Neuronal stem cell (in vitro differentiated cells): ENCODE measurements around the gene C6orf141.

Source experiments
- DNase-seq: peaks from one replicate; pipeline ENCODE4 v3.0.0-alpha.2; 2013; ENCODE audit warnings: low spot score
- H2AFZ ChIP-seq: one replicate; pipeline ENCODE4 v1.6.1; 2013; ENCODE audit warnings: mild to moderate bottlenecking, low read length, inconsistent platforms
- H2AK5ac ChIP-seq: 2 replicates; pipeline ENCODE4 v1.6.1; 2013; ENCODE audit warnings: low read depth, mild to moderate bottlenecking, inconsistent platforms, low read length, moderate library complexity, mixed read lengths
- H2BK120ac ChIP-seq: 2 replicates; pipeline ENCODE4 v1.6.1; 2013; ENCODE audit warnings: low read depth, mild to moderate bottlenecking, inconsistent platforms, low read length, moderate library complexity, mixed read lengths
- H2BK12ac ChIP-seq: one replicate; pipeline ENCODE4 v1.6.1; 2013; ENCODE audit warnings: low read length, inconsistent platforms
- H2BK15ac ChIP-seq: 2 replicates; pipeline ENCODE4 v1.6.1; 2013; ENCODE audit warnings: mild to moderate bottlenecking, low read length, inconsistent platforms, mixed read lengths
- H2BK5ac ChIP-seq: one replicate; pipeline ENCODE4 v1.6.1; 2013; ENCODE audit warnings: inconsistent platforms, mild to moderate bottlenecking, low read length, moderate library complexity
- H3K14ac ChIP-seq: one replicate; pipeline ENCODE4 v1.6.1; 2013; ENCODE audit warnings: low read length, inconsistent platforms
- H3K18ac ChIP-seq: 2 replicates; pipeline ENCODE4 v1.6.1; 2013; ENCODE audit warnings: low read length, inconsistent platforms
- H3K23ac ChIP-seq: 2 replicates; pipeline ENCODE4 v1.6.1; 2013; ENCODE audit warnings: low read depth, mild to moderate bottlenecking, mixed read lengths, low read length, inconsistent platforms; ENCODE audit not compliant: poor library complexity
- H3K27ac ChIP-seq: replicated peaks from 3 replicates; pipeline ENCODE4 v1.5.1; 2013; ENCODE audit warnings: low read length, inconsistent platforms
- H3K27me3 ChIP-seq, 3 experiments: 2 replicates each; pipeline ENCODE4 v1.6.1; 2013; ENCODE audit warnings: low read length in 3 of 3, mild to moderate bottlenecking in 2 of 3, inconsistent platforms in 1 of 3, low read depth in 1 of 3, mixed read lengths in 1 of 3, moderate library complexity in 1 of 3; ENCODE audit not compliant: control insufficient read depth in 3 of 3, insufficient read depth in 3 of 3
- H3K36me3 ChIP-seq, 2 donors: replicated peaks in 1 of 2; 2 replicates each; pipeline ENCODE4 v1.6.1; 2013; ENCODE audit warnings: low read length in 2 of 2; ENCODE audit not compliant: control insufficient read depth in 2 of 2, insufficient read depth in 2 of 2
- H3K4ac ChIP-seq: 2 replicates; pipeline ENCODE4 v1.6.1; 2013; ENCODE audit warnings: inconsistent platforms, mild to moderate bottlenecking, low read length, moderate library complexity
- H3K4me1 ChIP-seq, 2 donors: 1 replicate in 1 of 2; 2 replicates in 1 of 2; pipeline ENCODE4 v1.6.1; 2013; ENCODE audit warnings: low read length in 2 of 2, low read depth in 1 of 2; ENCODE audit not compliant: control insufficient read depth in 2 of 2, insufficient read depth in 1 of 2
- H3K4me2 ChIP-seq: one replicate; pipeline ENCODE4 v1.6.1; 2013; ENCODE audit warnings: mild to moderate bottlenecking, low read length, inconsistent platforms; ENCODE audit not compliant: insufficient read depth, poor library complexity, severe bottlenecking
- H3K4me3 ChIP-seq, 2 donors: 2 replicates each; pipeline ENCODE4 v1.5.1; 2013; ENCODE audit warnings: low read length in 2 of 2, mild to moderate bottlenecking in 2 of 2, inconsistent platforms in 1 of 2, moderate library complexity in 1 of 2
- H3K79me1 ChIP-seq: one replicate; pipeline ENCODE4 v1.6.1; 2013; ENCODE audit warnings: low read depth, mild to moderate bottlenecking, inconsistent platforms, low read length, moderate library complexity
- H3K9ac ChIP-seq: one replicate; pipeline ENCODE4 v1.6.1; 2013; ENCODE audit warnings: mild to moderate bottlenecking, low read depth, low read length, inconsistent platforms; ENCODE audit not compliant: poor library complexity
- H3K9me3 ChIP-seq, 2 donors: replicated peaks in 1 of 2; 2 replicates each; pipeline versions ENCODE3 to v1.6.1; 2013; ENCODE audit warnings: low read length in 2 of 2, mild to moderate bottlenecking in 2 of 2, inconsistent platforms in 1 of 2, low read depth in 1 of 2, mixed read lengths in 1 of 2, moderate library complexity in 1 of 2; ENCODE audit not compliant: control insufficient read depth in 2 of 2, insufficient read depth in 1 of 2
- H4K8ac ChIP-seq: one replicate; pipeline ENCODE4 v1.6.1; 2013; ENCODE audit warnings: low read depth, mild to moderate bottlenecking, inconsistent platforms, low read length, moderate library complexity
- H4K91ac ChIP-seq: one replicate; pipeline ENCODE4 v1.6.1; 2013; ENCODE audit warnings: low read length, low read depth, mild to moderate bottlenecking, inconsistent platforms; ENCODE audit not compliant: poor library complexity
- WGBS, 2 donors: extraction: QIAGEN DNeasy Blood & Tissue Kit; methylation state at CpG; one replicate each; pipeline ENCODE4 v1.1.7; 2013; ENCODE audit warnings: missing lambda C conversion rate in 2 of 2, mixed read lengths in 1 of 2; ENCODE audit not compliant: insufficient read length in 2 of 2, insufficient replicate concordance in 1 of 2; ENCODE audit errors: extremely low coverage in 2 of 2; 5-methylcytosine and 5-hydroxymethylcytosine counted together

C6orf141 gene

GRCh38 chr6:49563006-49563886 is 12.8 kb downstream of the C6orf141 start:
- Histone ChIP-seq H4K91ac (no peak overlapping the region), H4K8ac (peak overlapping the region; percentile 2), H3K4me1 (peaks cover 0 to 1% of the 10 kb centered on the region in 2 donors), H2BK12ac (no peak overlapping the region), H3K14ac (no peak overlapping the region), H3K79me1 (no peaks in the 10 kb centered on the region), H2BK120ac (no peak overlapping the region), H2AFZ (no peak overlapping the region), H3K27ac (no peak overlapping the region), H3K27me3 (no peaks in the 10 kb centered on the region), H3K36me3 (peaks cover 0 to 5% of the 10 kb centered on the region in 2 donors), H2BK5ac (no peak overlapping the region), H3K23ac (no peak overlapping the region), H3K18ac (no peak overlapping the region), H3K9me3 (peaks cover 0 to 2% of the 10 kb centered on the region in 2 donors), H3K4me3 (no peak overlapping the region), H3K9ac (no peak overlapping the region), H2AK5ac (no peak overlapping the region), H3K4me2 (no peak overlapping the region), H3K4ac (no peak overlapping the region), H2BK15ac (no peak overlapping the region)
- DNase-seq = no peak
- no CpG with 5 or more reads among the region's 5 CpGs for WGBS, 2 donors

- WGBS, 2 donors = no CpG with 5 or more reads among the region's 1 CpG
- H3K23ac ChIP-seq = no peak overlapping the region
These were observed 14.1 kb downstream of the C6orf141 start for GRCh38 chr6:49564552-49564951.

GRCh38 chr6:49565261-49565660 is 14.8 kb downstream of the C6orf141 start:
- Histone ChIP-seq H3K4ac (no peak overlapping the region), H3K4me2 (no peak overlapping the region), H3K23ac (no peak overlapping the region), H2AFZ (no peak overlapping the region), H3K4me1 (peaks cover 0 to 1% of the 10 kb centered on the region in 2 donors), H3K9me3 (peaks cover 0 to 2% of the 10 kb centered on the region in 2 donors), H4K8ac (no peak overlapping the region), H2BK12ac (no peak overlapping the region), H3K14ac (no peak overlapping the region), H2AK5ac (no peak overlapping the region), H2BK120ac (no peak overlapping the region), H2BK5ac (no peak overlapping the region), H3K27ac (no peak overlapping the region), H3K18ac (no peak overlapping the region), H3K9ac (no peak overlapping the region), H3K79me1 (no peaks in the 10 kb centered on the region), H3K36me3 (no peaks in the 10 kb centered on the region), H3K4me3 (no peak overlapping the region), H2BK15ac (no peak overlapping the region), H4K91ac (no peak overlapping the region), H3K27me3 (no peaks in the 10 kb centered on the region)
- DNase-seq = no peak
- no CpG with 5 or more reads among the region's 2 CpGs for WGBS, 2 donors

More at GRCh38 chr6:49564552-49564951, 14.1 kb downstream of the C6orf141 start:
- Histone ChIP-seq H3K27ac (no peak overlapping the region), H3K4me2 (no peak overlapping the region), H3K9me3 (peaks cover 0 to 2% of the 10 kb centered on the region in 2 donors), H3K18ac (no peak overlapping the region), H2BK5ac (no peak overlapping the region), H2BK12ac (no peak overlapping the region), H4K91ac (no peak overlapping the region), H4K8ac (no peak overlapping the region), H3K79me1 (no peaks in the 10 kb centered on the region), H3K27me3 (no peaks in the 10 kb centered on the region), H3K4me3 (no peak overlapping the region), H2AK5ac (no peak overlapping the region), H3K4me1 (peaks cover 0 to 1% of the 10 kb centered on the region in 2 donors), H3K4ac (no peak overlapping the region), H3K36me3 (peaks cover 0 to 1% of the 10 kb centered on the region in 2 donors), H2BK15ac (no peak overlapping the region), H2AFZ (no peak overlapping the region), H2BK120ac (no peak overlapping the region), H3K14ac (no peak overlapping the region), H3K9ac (no peak overlapping the region)
- no peak for DNase-seq

GRCh38 chr6:49565855-49566254 is 15.4 kb downstream of the C6orf141 start:
- H3K79me1 ChIP-seq = no peaks in the 10 kb centered on the region
- no peaks in the 10 kb centered on the region for H3K27me3 ChIP-seq
- H4K91ac ChIP-seq = no peak overlapping the region
- H3K4ac ChIP-seq = no peak overlapping the region
- H3K9ac ChIP-seq = no peak overlapping the region
- H3K4me1 ChIP-seq = peaks cover 0 to 1% of the 10 kb centered on the region in 2 donors
- no peaks in the 10 kb centered on the region for H3K36me3 ChIP-seq
- H3K4me3 ChIP-seq = no peak overlapping the region
- DNase-seq = no peak
- H2BK120ac ChIP-seq = no peak overlapping the region
- no peak overlapping the region for H2BK12ac ChIP-seq
- H3K14ac ChIP-seq = no peak overlapping the region
- peak overlapping the region; percentile 54 for H3K18ac ChIP-seq
- H2BK5ac ChIP-seq = no peak overlapping the region
- peaks cover 0 to 2% of the 10 kb centered on the region in 2 donors for H3K9me3 ChIP-seq
- no CpG with 5 or more reads among the region's 10 CpGs for WGBS, 2 donors
- no peak overlapping the region for H2AK5ac ChIP-seq
- no peak overlapping the region for H2AFZ ChIP-seq
- no peak overlapping the region for H4K8ac ChIP-seq
- no peak overlapping the region for H3K27ac ChIP-seq
- H2BK15ac ChIP-seq = no peak overlapping the region
- no peak overlapping the region for H3K4me2 ChIP-seq
- H3K23ac ChIP-seq = no peak overlapping the region
